ENCODE measurements around the gene ARAF. TPM values are rescaled to one million over a fixed set of nuclear protein-coding genes. Genes with fewer than 3 reads are reported as not detected.
"Not testable (repeated sequence)": the region's sequence is repeated elsewhere in the genome, so short reads cannot be mapped to it uniquely, and the experiment has no call there.

The ARAF gene
- total RNA-seq (10 to 100 TPM; 29.8 to 44.3 TPM), polyA plus RNA-seq (ENCODE audit: insufficient read depth, low read depth, low replicate concordance) (34.4 TPM)
- long read RNA-seq, donor 1, transcript ARAF-203 (16 exons, 2,458 nt): major isoform, 13 of 35 reads
- long read RNA-seq, donor 1, partial matches to known transcripts: 10 of 35 reads
- long read RNA-seq, donor 1, other reads (novel, unspliced or antisense): 9 of 35 reads
- long read RNA-seq, donor 2, partial matches to known transcripts: 13 of 16 reads
- long read RNA-seq, donor 2, other reads (novel, unspliced or antisense): 0 of 16 reads

DNA sequence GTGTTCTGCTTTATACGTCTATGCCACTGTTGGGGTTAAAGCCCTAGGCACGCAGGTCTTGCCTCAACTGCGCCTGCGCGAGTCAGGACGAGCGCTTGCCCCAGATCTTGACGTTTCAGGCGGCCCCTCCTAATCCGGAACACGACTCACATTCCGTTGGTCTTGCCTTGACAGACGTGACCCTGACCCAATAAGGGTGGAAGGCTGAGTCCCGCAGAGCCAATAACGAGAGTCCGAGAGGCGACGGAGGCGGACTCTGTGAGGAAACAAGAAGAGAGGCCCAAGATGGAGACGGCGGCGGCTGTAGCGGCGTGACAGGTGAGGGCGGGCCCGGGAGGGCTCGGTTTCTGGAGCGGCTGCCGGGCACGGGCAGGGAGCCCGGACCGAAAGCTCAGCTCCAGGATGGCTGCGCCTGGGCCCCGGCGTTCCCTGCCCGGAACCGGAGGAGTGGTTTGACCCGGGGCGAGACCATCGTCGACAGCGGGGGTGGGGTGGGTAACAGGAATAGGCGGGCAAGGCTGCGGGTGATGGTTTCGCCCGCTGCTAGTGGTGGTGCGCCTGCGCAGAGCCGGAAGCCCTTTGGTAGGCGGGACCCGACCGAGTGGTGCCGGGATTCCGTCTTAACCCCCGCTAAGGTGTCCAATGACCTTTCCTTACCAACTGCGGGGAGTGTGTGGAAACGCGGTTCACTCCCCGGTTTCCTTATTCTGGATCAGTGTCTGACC lies at the start of gene ARAF:
Gene ARAF, plus strand, starts transcription at position 272 of the 725 bp plus-strand sequence. CDS start 1,763 bp downstream, outside the sequence.
- no peaks in the 10 kb centered on the region for H3K4me1 ChIP-seq
- no peaks in the 10 kb centered on the region for H3K9me3 ChIP-seq
- peak; percentile 97 for DNase-seq
- TF ChIP-seq POLR2A (IDR thresholded peaks at IDR 0.05): no peak
- TF ChIP-seq, protein P1, sequence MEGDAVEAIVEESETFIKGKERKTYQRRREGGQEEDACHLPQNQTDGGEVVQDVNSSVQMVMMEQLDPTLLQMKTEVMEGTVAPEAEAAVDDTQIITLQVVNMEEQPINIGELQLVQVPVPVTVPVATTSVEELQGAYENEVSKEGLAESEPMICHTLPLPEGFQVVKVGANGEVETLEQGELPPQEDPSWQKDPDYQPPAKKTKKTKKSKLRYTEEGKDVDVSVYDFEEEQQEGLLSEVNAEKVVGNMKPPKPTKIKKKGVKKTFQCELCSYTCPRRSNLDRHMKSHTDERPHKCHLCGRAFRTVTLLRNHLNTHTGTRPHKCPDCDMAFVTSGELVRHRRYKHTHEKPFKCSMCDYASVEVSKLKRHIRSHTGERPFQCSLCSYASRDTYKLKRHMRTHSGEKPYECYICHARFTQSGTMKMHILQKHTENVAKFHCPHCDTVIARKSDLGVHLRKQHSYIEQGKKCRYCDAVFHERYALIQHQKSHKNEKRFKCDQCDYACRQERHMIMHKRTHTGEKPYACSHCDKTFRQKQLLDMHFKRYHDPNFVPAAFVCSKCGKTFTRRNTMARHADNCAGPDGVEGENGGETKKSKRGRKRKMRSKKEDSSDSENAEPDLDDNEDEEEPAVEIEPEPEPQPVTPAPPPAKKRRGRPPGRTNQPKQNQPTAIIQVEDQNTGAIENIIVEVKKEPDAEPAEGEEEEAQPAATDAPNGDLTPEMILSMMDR (IDR thresholded peaks at IDR 0.05): no peak
- H3K27ac ChIP-seq: peak within 1 kb of the TSS; percentile 97 to 98
- intact Hi-C loops (cut with DNase I; ENCODE audit: low total_unique reads): loop anchor here (10.0 kb wide), 1 partner anchor 284 kb away; no protein-coding TSS in a partner anchor
- H3K4me3 ChIP-seq: peak within 1 kb of the TSS; percentile 61 to 77
- H3K27me3 ChIP-seq: no peaks in the 10 kb centered on the region
- WGBS, 2 donors: 0 to 1% methylated on average over 10 to 42 of the region's 59 CpGs
- H3K36me3 ChIP-seq (ENCODE audit: low read depth, missing control alignments): no peaks in the 10 kb centered on the region

DNA sequence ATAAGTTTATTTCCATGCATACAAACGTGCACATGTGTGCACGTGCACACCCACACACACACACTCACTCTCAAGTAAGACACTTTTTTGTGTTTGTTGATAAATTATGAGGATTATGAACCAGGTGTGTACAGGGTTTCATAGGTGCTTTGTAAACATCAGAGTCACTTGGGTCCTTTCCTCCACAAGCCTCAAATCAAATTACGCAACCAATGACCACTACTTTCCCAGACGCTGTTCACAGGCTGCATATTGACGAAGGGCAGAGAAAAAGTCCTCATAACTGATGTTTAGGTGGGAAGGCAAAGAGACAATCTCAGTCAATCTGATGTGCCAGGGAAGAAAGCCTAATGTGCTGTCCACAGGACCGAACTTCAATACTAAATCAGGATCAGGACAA lies 48.6 kb upstream of the ARAF start:
- intact Hi-C loops (cut with DNase I; ENCODE audit: low total_unique reads); H3K9me3 ChIP-seq; H3K4me1 ChIP-seq; H3K27ac ChIP-seq; H3K27me3 ChIP-seq; DNase-seq; H3K36me3 ChIP-seq (ENCODE audit: low read depth, missing control alignments): not testable (repeated sequence)
- 39 to 93% methylated on average over 4 of the region's 6 CpGs for WGBS, 2 donors
- H3K4me3 ChIP-seq: peak overlapping the region in 1 of 2 donors; percentile 49

DNA sequence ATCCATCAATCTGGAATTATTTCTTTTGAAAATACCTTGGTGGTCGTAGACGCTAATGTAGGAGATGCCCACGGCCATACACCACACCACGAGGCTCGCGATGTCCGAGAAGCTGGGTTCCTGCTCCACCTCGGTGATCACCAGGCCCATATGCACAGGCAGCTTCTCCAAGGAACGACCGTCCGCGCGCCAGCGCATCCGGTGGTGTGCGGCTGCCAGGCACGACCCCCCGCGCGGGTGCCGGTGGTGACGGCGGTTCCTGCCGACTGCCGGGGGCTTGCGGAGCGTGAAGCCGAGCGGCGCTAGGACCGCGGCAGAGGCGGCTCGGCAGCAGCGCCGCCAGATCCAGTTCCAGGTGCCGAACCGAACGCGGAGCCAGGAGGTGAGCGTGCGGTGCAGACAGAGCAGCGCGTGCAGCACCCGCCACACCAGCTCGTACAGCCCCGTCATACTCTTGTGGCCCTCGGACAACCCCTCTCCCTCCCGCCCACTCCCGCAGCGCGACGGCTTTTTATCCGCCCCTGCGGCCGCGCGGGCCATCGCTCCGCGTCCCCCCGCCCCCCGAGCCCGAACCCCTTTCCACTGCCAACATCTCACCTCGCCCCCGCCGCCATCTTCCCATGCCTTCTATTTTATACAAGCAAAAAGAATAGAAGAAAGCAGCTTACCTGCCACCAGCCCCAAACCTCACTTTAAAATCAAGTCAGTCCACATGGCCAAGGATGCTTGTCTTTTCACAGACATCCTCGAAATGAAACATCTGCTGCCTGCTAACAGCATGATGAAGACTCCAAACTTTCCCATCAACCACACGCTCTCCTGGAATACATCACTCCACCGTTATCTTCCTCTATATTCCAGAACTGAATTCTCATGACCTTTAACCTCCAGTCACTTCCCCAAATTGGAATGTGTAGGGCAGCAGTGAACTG lies 47.7 kb upstream of the ARAF start:
- 1 to 6% methylated on average over 13 to 27 of the region's 70 CpGs for WGBS, 2 donors
- H3K9me3 ChIP-seq; H3K27ac ChIP-seq; intact Hi-C loops (cut with DNase I; ENCODE audit: low total_unique reads); H3K36me3 ChIP-seq (ENCODE audit: low read depth, missing control alignments); H3K4me1 ChIP-seq; H3K27me3 ChIP-seq: not testable (repeated sequence)
- DNase-seq: peak; percentile 30
- peak overlapping the region; percentile 24 to 49 for H3K4me3 ChIP-seq

DNA sequence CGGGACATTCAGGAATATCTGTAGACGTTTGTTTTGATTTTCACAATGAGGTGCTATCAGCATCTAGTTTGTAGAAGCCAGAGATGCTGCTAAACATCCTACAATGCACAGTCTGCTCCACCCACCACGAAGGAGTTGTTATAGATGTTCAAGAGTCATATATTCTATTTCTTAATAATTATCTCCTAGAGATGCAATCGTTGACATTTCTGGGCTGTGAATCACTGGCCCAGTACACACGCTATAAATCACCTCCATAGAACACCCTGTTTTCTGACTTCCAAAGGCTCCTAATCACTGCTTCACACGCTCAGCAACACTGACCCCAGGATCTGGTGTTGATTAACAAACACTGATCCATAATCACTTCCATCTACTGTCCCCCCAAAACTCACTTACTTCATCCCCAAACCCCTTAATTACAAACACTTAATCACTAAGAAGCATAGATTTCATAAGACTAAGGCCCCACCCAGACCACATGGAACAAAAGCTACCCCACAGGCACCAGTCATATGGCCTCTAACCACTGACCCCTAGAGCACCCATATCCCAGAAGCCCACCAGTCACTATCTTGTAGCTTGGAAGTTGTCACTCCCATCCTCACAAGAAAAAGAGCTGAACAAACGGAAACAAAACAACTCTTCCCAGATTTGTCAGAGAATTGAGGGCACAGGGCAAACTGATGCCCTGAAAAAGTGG lies 46.3 kb upstream of the ARAF start:
- TF ChIP-seq, protein P1 (IDR thresholded peaks at IDR 0.05): no peak
- TF ChIP-seq POLR2A (IDR thresholded peaks at IDR 0.05): no peak
- no peak for DNase-seq
- no peaks in the 10 kb centered on the region for H3K36me3 ChIP-seq (ENCODE audit: low read depth, missing control alignments)
- intact Hi-C loops (cut with DNase I; ENCODE audit: low total_unique reads): no loop called here
- no peaks in the 10 kb centered on the region for H3K9me3 ChIP-seq
- H3K4me1 ChIP-seq: no peaks in the 10 kb centered on the region
- H3K4me3 ChIP-seq: no peak overlapping the region
- H3K27me3 ChIP-seq: no peaks in the 10 kb centered on the region
- WGBS, 2 donors: 49 to 84% methylated on average over 3 to 5 of the region's 7 CpGs
- H3K27ac ChIP-seq: no peak overlapping the region

DNA sequence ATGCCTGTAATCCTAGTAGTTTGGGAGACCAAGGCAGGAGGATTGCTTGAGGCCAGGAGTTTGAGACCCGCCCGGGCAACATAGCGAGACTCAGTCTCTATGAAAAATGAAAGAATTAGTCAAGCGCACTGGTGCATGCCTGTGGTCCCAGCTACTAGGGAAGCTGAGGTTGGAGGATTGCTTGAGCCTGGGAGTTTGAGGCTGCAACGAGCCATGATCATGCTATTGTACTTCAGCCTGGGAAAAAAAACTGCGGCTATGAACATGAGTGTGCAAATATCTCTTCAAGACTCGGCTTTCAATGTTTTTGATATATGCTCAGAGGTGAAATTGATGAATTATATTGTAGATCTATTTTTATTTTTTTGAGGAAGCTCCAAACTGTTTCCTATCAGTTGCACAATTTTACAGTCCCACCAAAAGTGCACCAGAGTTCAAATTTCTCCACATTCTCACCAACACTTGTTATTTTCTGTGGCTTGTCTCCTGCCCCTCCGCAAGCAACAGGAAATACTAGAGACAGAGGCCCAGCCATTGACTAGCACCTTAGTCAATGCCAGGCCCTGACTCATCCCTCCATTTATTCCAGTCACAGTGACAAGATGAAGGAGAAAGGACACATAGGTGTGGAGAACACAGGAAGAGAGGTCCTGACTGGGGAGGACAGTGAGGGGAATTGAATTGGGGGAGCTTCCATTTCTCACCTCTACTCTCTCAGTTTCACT lies 44.9 kb upstream of the ARAF start:
- no peak for TF ChIP-seq POLR2A (IDR thresholded peaks at IDR 0.05)
- TF ChIP-seq, protein P1 (IDR thresholded peaks at IDR 0.05): no peak
- no peaks in the 10 kb centered on the region for H3K9me3 ChIP-seq
- DNase-seq: no peak

More for the DNA sequence above, 44.9 kb upstream of the ARAF start:
- intact Hi-C loops (cut with DNase I; ENCODE audit: low total_unique reads): no loop called here
- Histone ChIP-seq H3K4me3 (no peak overlapping the region), H3K27me3 (no peaks in the 10 kb centered on the region), H3K27ac (no peak overlapping the region), H3K36me3 (ENCODE audit: low read depth, missing control alignments) (no peaks in the 10 kb centered on the region), H3K4me1 (no peaks in the 10 kb centered on the region)
- WGBS, 2 donors: 94 to 98% methylated on average over 8 of the region's 8 CpGs
